ENCODE data around the gene RAB21.
"Not testable (repeated sequence)": the region's sequence is repeated elsewhere in the genome, so short reads cannot be mapped to it uniquely, and the experiment has no call there.

The RAB21 gene

GRCh38 chr12:71799106-71799505, 44.4 kb downstream of the RAB21 start:
- no peak for DNase-seq

GRCh38 chr12:71800177-71800576, 45.5 kb downstream of the RAB21 start:
- no peak for DNase-seq

- DNase-seq, result no peak
Observed at GRCh38 chr12:71804505-71804904, 49.8 kb downstream of the RAB21 start.

- no peak for DNase-seq
Observed at GRCh38 chr12:71810921-71811320, 56.3 kb downstream of the RAB21 start.

GRCh38 chr12:71815242-71815641, 60.6 kb downstream of the RAB21 start:
- not testable (repeated sequence) for DNase-seq

- not testable (repeated sequence) for DNase-seq
Observed at GRCh38 chr12:71822088-71822487, 67.4 kb downstream of the RAB21 start.

GRCh38 chr12:71828813-71829212, 74.2 kb downstream of the RAB21 start:
- DNase-seq, result no peak

GRCh38 chr12:71837356-71837755, 82.7 kb downstream of the RAB21 start:
- DNase-seq, result no peak

- DNase-seq, result no peak
Observed at GRCh38 chr12:71838231-71838630, 83.6 kb downstream of the RAB21 start.

GRCh38 chr12:71838676-71839075, 84.0 kb downstream of the RAB21 start:
- DNase-seq, result no peak

- DNase-seq, result no peak
Observed at GRCh38 chr12:71840231-71840847, 85.7 kb downstream of the RAB21 start.

GRCh38 chr12:71846322-71846940, 91.8 kb downstream of the RAB21 start:
- DNase-seq, result no peak

- no peak for DNase-seq
Observed at GRCh38 chr12:71848212-71848611, 93.5 kb downstream of the RAB21 start.

GRCh38 chr12:71849109-71849851, 94.6 kb downstream of the RAB21 start:
- DNase-seq, result no peak

Data from left hindlimb (tissue), 1 donor.